ENCODE measurements around the gene CD59. TPM values are rescaled to one million over a fixed set of nuclear protein-coding genes. Genes with fewer than 3 reads are reported as not detected.

The CD59 gene
- total RNA-seq, 1 donor = 345 TPM

- peak overlapping the region; percentile 95 for H3K27ac ChIP-seq (ENCODE audit: low read depth, low read length)
- peaks cover 52% of the 10 kb centered on the region for H3K4me1 ChIP-seq (ENCODE audit: insufficient read depth, low read length)
- peaks cover 49% of the 10 kb centered on the region for H3K36me3 ChIP-seq (ENCODE audit: insufficient read depth, low read length)
- H3K27me3 ChIP-seq (ENCODE audit: insufficient read depth, low read length) = no peaks in the 10 kb centered on the region
- H3K79me2 ChIP-seq (ENCODE audit: insufficient read depth, low read length) = peaks cover 24% of the 10 kb centered on the region
- H3K9me3 ChIP-seq (ENCODE audit: low read depth, low read length) = no peaks in the 10 kb centered on the region
- peak; percentile 18 for TF ChIP-seq CTCF (IDR thresholded peaks at IDR 0.05; ENCODE audit: extremely low read depth, low read depth, low read length)
- H2AFZ ChIP-seq (ENCODE audit: low read length) = no peak overlapping the region
- H4K20me1 ChIP-seq (ENCODE audit: insufficient read depth, low read length) = no peaks in the 10 kb centered on the region
- H3K4me2 ChIP-seq (ENCODE audit: insufficient read depth, low read length) = no peak overlapping the region
- no peak overlapping the region for H3K4me3 ChIP-seq (ENCODE audit: insufficient read depth, low read length)
- DNase-seq (ENCODE audit: insufficient read length, low spot score, missing footprints) = no peak
These were observed 31.8 kb downstream of the CD59 start for GRCh38 chr11:33704240-33705002.

DNA sequence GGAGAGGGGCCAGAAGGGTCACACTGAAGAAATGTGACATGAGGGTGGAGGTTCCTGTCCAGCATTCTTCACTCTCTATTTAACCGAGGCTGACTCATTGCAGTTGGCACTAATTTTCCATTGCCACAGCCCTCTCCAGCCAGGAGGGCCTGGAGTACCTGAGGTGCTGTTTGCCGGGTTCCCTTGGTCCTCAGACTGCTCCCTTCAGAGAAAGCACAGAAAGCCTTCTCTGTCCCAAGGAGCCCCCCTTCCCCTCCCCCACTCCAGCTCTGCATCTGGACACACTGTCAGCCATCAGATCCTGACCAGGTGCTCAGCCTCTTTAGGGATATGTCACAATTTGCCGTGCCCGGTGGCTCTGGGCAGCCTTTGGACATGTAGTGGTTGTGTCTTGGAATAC is 32.4 kb downstream of the CD59 start:
- no peak for TF ChIP-seq CTCF (IDR thresholded peaks at IDR 0.05; ENCODE audit: extremely low read depth, low read depth, low read length)
- DNase-seq (ENCODE audit: insufficient read length, low spot score, missing footprints) = no peak
- no peaks in the 10 kb centered on the region for H3K9me3 ChIP-seq (ENCODE audit: low read depth, low read length)
- no peak overlapping the region for H2AFZ ChIP-seq (ENCODE audit: low read length)
- H3K27ac ChIP-seq (ENCODE audit: low read depth, low read length) = peak overlapping the region; percentile 95
- peaks cover 57% of the 10 kb centered on the region for H3K4me1 ChIP-seq (ENCODE audit: insufficient read depth, low read length)
- no peak overlapping the region for H3K4me3 ChIP-seq (ENCODE audit: insufficient read depth, low read length)
- no peaks in the 10 kb centered on the region for H4K20me1 ChIP-seq (ENCODE audit: insufficient read depth, low read length)
- H3K79me2 ChIP-seq (ENCODE audit: insufficient read depth, low read length) = peaks cover 18% of the 10 kb centered on the region
- no peak overlapping the region for H3K4me2 ChIP-seq (ENCODE audit: insufficient read depth, low read length)
- peaks cover 43% of the 10 kb centered on the region for H3K36me3 ChIP-seq (ENCODE audit: insufficient read depth, low read length)
- H3K27me3 ChIP-seq (ENCODE audit: insufficient read depth, low read length) = no peaks in the 10 kb centered on the region

DNA sequence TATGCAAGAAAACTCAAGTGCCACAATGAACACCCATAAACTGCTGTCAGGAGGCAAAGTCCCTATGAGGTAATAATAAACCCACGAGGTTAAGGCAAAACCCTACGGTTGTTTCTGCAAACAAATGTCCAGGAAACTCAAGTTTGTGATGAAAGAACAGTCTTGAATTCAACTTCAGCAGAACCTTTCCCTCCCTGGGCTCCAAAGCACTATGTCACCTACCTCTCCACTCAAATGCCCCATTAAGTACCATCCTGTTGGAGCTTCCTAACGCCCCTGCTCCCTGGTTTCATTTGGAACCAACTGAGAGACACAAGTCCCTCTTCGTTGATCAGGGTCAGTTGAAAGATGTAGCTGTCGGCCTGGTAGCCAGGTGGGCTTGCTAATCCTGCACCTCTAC is 33.0 kb downstream of the CD59 start:
- no peak for DNase-seq (ENCODE audit: insufficient read length, low spot score, missing footprints)
- H3K27ac ChIP-seq (ENCODE audit: low read depth, low read length) = peak overlapping the region; percentile 95
- TF ChIP-seq CTCF (IDR thresholded peaks at IDR 0.05; ENCODE audit: extremely low read depth, low read depth, low read length) = no peak
- H3K4me2 ChIP-seq (ENCODE audit: insufficient read depth, low read length) = no peak overlapping the region
- no peak overlapping the region for H2AFZ ChIP-seq (ENCODE audit: low read length)
- peaks cover 38% of the 10 kb centered on the region for H3K36me3 ChIP-seq (ENCODE audit: insufficient read depth, low read length)
- H3K79me2 ChIP-seq (ENCODE audit: insufficient read depth, low read length) = peaks cover 13% of the 10 kb centered on the region
- no peaks in the 10 kb centered on the region for H3K27me3 ChIP-seq (ENCODE audit: insufficient read depth, low read length)
- H3K4me3 ChIP-seq (ENCODE audit: insufficient read depth, low read length) = no peak overlapping the region
- no peaks in the 10 kb centered on the region for H4K20me1 ChIP-seq (ENCODE audit: insufficient read depth, low read length)
- peaks cover 60% of the 10 kb centered on the region for H3K4me1 ChIP-seq (ENCODE audit: insufficient read depth, low read length)
- no peaks in the 10 kb centered on the region for H3K9me3 ChIP-seq (ENCODE audit: low read depth, low read length)

GRCh38 chr11:33701302-33702230 is 34.7 kb downstream of the CD59 start:
- Histone ChIP-seq H2AFZ (ENCODE audit: low read length) (no peak overlapping the region), H3K4me2 (ENCODE audit: insufficient read depth, low read length) (peak overlapping the region; percentile 78), H3K9me3 (ENCODE audit: low read depth, low read length) (no peaks in the 10 kb centered on the region), H3K27ac (ENCODE audit: low read depth, low read length) (peak overlapping the region; percentile 95), H4K20me1 (ENCODE audit: insufficient read depth, low read length) (no peaks in the 10 kb centered on the region), H3K79me2 (ENCODE audit: insufficient read depth, low read length) (peaks cover 3% of the 10 kb centered on the region), H3K4me3 (ENCODE audit: insufficient read depth, low read length) (peak overlapping the region; percentile 68), H3K36me3 (ENCODE audit: insufficient read depth, low read length) (peaks cover 24% of the 10 kb centered on the region), H3K4me1 (ENCODE audit: insufficient read depth, low read length) (peaks cover 59% of the 10 kb centered on the region), H3K27me3 (ENCODE audit: insufficient read depth, low read length) (no peaks in the 10 kb centered on the region)
- no peak for TF ChIP-seq CTCF (IDR thresholded peaks at IDR 0.05; ENCODE audit: extremely low read depth, low read depth, low read length)
- peak; percentile 92 for DNase-seq (ENCODE audit: insufficient read length, low spot score, missing footprints)
